Prostate gland (tissue), 2 donors: ENCODE results near the gene ACTMAP. TPM values are rescaled to one million over a fixed set of nuclear protein-coding genes. Genes with fewer than 3 reads are reported as not detected.

Experiments
- DNase-seq: peaks from one replicate; pipeline ENCODE4 v3.0.0-alpha.2; 2019; ENCODE audit warnings: low spot score
- H3K27ac ChIP-seq, 2 donors: fragments of 200-600 bp; sonication (generic); 2 replicates each; pipeline ENCODE4 v1.5.1; 2017 to 2019
- H3K27me3 ChIP-seq: fragments of 200-600 bp; sonication (generic); replicated peaks from 2 replicates; pipeline ENCODE4 v1.5.1; 2019; ENCODE audit not compliant: insufficient read depth
- H3K36me3 ChIP-seq, 2 donors: fragments of 200-600 bp; sonication (generic); 1 replicate in 1 of 2; 2 replicates in 1 of 2; pipeline versions ENCODE4 v1.5.1 to v1.8.1; 2017 to 2019
- H3K4me1 ChIP-seq: fragments of 200-600 bp; sonication (generic); replicated peaks from 2 replicates; pipeline ENCODE4 v1.5.1; 2019
- H3K4me3 ChIP-seq, 2 donors: fragments of 200-600 bp; sonication (generic); 2 replicates each; pipeline ENCODE4 v1.5.1; 2017 to 2019
- H3K9me3 ChIP-seq: fragments of 200-600 bp; sonication (generic); 2 replicates; pipeline ENCODE4 v1.5.1; 2017
- CTCF ChIP-seq, 4 experiments: fragments of 200-600 bp in 2 of 4; fragments of 450-650 bp in 2 of 4; sonication (generic) in 2 of 4; IDR thresholded peaks; 1 replicate in 3 of 4; 2 replicates in 1 of 4; pipeline ENCODE4 v1.5.1; 2016 to 2019; ENCODE audit warnings: antibody characterized with exemption in 4 of 4, mild to moderate bottlenecking in 2 of 4, moderate library complexity in 2 of 4
- POLR2A ChIP-seq: fragments of 450-650 bp; IDR thresholded peaks from one replicate; pipeline ENCODE4 v1.6.1; 2016; ENCODE audit warnings: antibody characterized with exemption, mild to moderate bottlenecking
- POLR2AphosphoS5 ChIP-seq: sonication (generic); formaldehyde crosslinking; IDR thresholded peaks from one replicate; pipeline ENCODE4 v1.6.1; 2017; ENCODE audit warnings: antibody characterized with exemption
- WGBS: methylation state at CpG from one replicate; pipeline ENCODE4 v1.1.5; 2018; 5-methylcytosine and 5-hydroxymethylcytosine counted together
- intact Hi-C: fragments of 100-400 bp; cut with DNase I; formaldehyde crosslinking; loops from one replicate; pipeline ENCODE4 v1.14.2; 2022
- total RNA-seq, 2 donors: library from RNA; depleted of rRNA; stranded (reverse); fragments of >200 nt; gene quantifications; one replicate each; pipeline ENCODE4 v1.1.0, GENCODE V29; 2016

ACTMAP gene
- total RNA-seq, 2 donors from 2014 or later: 4.4 to 25.2 TPM

DNA sequence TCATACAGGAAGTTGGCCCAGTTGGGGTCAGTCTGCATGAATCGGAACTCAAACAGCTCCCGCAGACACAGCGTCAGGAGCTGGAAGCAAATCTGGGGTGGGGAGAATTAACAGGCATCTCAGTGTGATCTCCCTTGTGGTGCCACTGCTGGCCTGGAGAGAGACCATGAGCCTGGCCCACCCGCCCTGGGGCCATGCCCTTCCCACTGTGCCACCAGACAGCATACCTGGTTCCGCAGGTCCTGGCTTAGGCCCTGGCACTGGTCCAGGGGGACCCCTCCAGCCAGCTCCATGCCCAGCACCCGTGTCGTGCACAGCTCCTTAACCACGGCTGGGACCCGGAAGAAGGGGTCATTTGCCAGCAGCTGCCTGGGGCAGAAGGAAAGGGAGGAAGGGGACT, 50.2 kb downstream of the ACTMAP start:
- H3K27ac ChIP-seq: no peak overlapping the region
- H3K4me3 ChIP-seq: no peak overlapping the region
- H3K36me3 ChIP-seq: no peaks in the 10 kb centered on the region
- no peak for TF ChIP-seq POLR2AphosphoS5
- TF ChIP-seq POLR2A: no peak
- no peak for TF ChIP-seq CTCF (IDR thresholded peaks at IDR 0.05)
- no peak for DNase-seq
- intact Hi-C loops: no loop called here
- no peaks in the 10 kb centered on the region for H3K9me3 ChIP-seq
- no peaks in the 10 kb centered on the region for H3K27me3 ChIP-seq
- H3K4me1 ChIP-seq: no peaks in the 10 kb centered on the region
- 85% methylated on average over 9 of the region's 9 CpGs for WGBS

- no peak for DNase-seq
- 96% methylated on average over 6 of the region's 6 CpGs for WGBS
- TF ChIP-seq POLR2A (no peak), POLR2AphosphoS5 (no peak), CTCF (IDR thresholded peaks at IDR 0.05) (no peak)
- intact Hi-C loops: no loop called here
- H3K27ac ChIP-seq: no peak overlapping the region
- H3K36me3 ChIP-seq: no peaks in the 10 kb centered on the region
- H3K4me1 ChIP-seq: no peaks in the 10 kb centered on the region
- no peaks in the 10 kb centered on the region for H3K9me3 ChIP-seq
- H3K27me3 ChIP-seq: no peaks in the 10 kb centered on the region
- H3K4me3 ChIP-seq: no peak overlapping the region
Observed at GRCh38 chr19:40697007-40697406, 53.3 kb downstream of the ACTMAP start.

GRCh38 chr19:40695881-40696280, 54.4 kb downstream of the ACTMAP start:
- H3K9me3 ChIP-seq: no peaks in the 10 kb centered on the region
- H3K27me3 ChIP-seq: no peaks in the 10 kb centered on the region
- H3K27ac ChIP-seq: no peak overlapping the region
- TF ChIP-seq POLR2A: no peak
- no peak for TF ChIP-seq POLR2AphosphoS5
- TF ChIP-seq CTCF (IDR thresholded peaks at IDR 0.05): no peak
- WGBS: 88% methylated on average over 5 of the region's 5 CpGs
- H3K4me3 ChIP-seq: no peak overlapping the region
- H3K4me1 ChIP-seq: no peaks in the 10 kb centered on the region
- intact Hi-C loops: no loop called here
- no peak for DNase-seq
- no peaks in the 10 kb centered on the region for H3K36me3 ChIP-seq

- Histone ChIP-seq H3K9me3 (no peaks in the 10 kb centered on the region), H3K27me3 (no peaks in the 10 kb centered on the region), H3K36me3 (no peaks in the 10 kb centered on the region), H3K27ac (no peak overlapping the region), H3K4me3 (no peak overlapping the region), H3K4me1 (peaks cover 12% of the 10 kb centered on the region)
- no peak for DNase-seq
- 83% methylated on average over 4 of the region's 4 CpGs for WGBS
- TF ChIP-seq POLR2AphosphoS5 (no peak), CTCF (IDR thresholded peaks at IDR 0.05) (no peak), POLR2A (no peak)
- intact Hi-C loops: no loop called here
Observed at GRCh38 chr19:40693896-40694295, 56.4 kb downstream of the ACTMAP start.

DNA sequence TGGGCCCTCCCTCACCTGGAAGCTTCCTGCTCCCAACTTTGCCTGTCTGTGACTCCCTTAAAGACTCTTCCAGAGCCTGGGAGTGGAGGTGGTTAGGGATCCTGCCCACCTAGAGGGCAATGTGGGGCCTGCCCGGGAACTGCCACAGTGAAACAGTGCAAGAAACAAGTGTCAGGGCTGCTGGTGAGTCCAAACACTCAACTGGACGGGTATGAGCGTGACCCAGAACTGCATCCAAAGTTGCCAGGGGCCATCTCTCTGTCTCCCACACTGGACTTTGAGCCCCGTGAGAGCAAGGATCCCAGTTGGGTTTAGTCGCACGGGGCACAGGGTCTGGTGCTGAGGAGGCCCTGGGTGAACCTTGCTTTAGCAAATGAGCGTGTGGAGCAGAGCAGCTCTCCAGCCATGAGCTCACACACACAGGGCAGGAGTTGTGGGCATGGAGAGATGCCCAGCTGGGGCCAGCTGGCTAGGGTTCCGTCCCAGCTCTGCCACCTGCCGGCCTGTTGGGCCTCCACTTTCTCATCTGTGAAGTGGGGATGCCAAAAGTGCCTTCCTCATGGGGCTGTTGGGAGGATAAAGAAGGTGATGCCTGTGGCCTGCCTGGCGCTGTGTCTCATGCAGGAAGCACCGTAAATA, 57.0 kb downstream of the ACTMAP start:
- H3K9me3 ChIP-seq: no peaks in the 10 kb centered on the region
- intact Hi-C loops: no loop called here
- no peaks in the 10 kb centered on the region for H3K27me3 ChIP-seq
- H3K4me1 ChIP-seq: peaks cover 12% of the 10 kb centered on the region
- H3K27ac ChIP-seq: no peak overlapping the region
- H3K4me3 ChIP-seq: no peak overlapping the region
- WGBS: 81% methylated on average over 11 of the region's 11 CpGs
- no peak for DNase-seq
- no peaks in the 10 kb centered on the region for H3K36me3 ChIP-seq
- no peak for TF ChIP-seq POLR2AphosphoS5
